Activated CD8-positive, alpha-beta memory T cell treated with anti-CD3 and anti-CD28 coated beads for 4 hours (primary cell): ENCODE measurements around the gene HUNK.

Experiments used
- DNase-seq, 2 donors: peaks; one replicate each; pipeline ENCODE4 v3.0.0-alpha.2; 2020; ENCODE audit warnings: low read depth in 2 of 2

The HUNK gene

GRCh38 chr21:31952828-31953227 is 80.0 kb downstream of the HUNK start:
- no peak for DNase-seq

- DNase-seq, result no peak
Observed at GRCh38 chr21:31957631-31958030, 84.8 kb downstream of the HUNK start.

- no peak for DNase-seq
Observed at GRCh38 chr21:31959881-31960280, 87.1 kb downstream of the HUNK start.

GRCh38 chr21:31961027-31961426 is 88.2 kb downstream of the HUNK start:
- DNase-seq, result no peak

GRCh38 chr21:31961704-31962103 is 88.9 kb downstream of the HUNK start:
- DNase-seq, result no peak

GRCh38 chr21:31964692-31965091 is 91.9 kb downstream of the HUNK start:
- DNase-seq, result no peak

- DNase-seq, result no peak
Observed at GRCh38 chr21:31967334-31967733, 94.5 kb downstream of the HUNK start.

GRCh38 chr21:31972622-31973021 is 99.8 kb downstream of the HUNK start:
- no peak for DNase-seq

GRCh38 chr21:31973402-31973944 is 100.7 kb downstream of the HUNK start:
- DNase-seq, result no peak

- no peak for DNase-seq
Observed at GRCh38 chr21:31974454-31974985, 101.7 kb downstream of the HUNK start.

- no peak for DNase-seq
Observed at GRCh38 chr21:31975491-31975890, 102.7 kb downstream of the HUNK start.

- no peak for DNase-seq
Observed at GRCh38 chr21:31977816-31978215, 105.0 kb downstream of the HUNK start.

- DNase-seq, result no peak
Observed at GRCh38 chr21:31983120-31983519, 110.3 kb downstream of the HUNK start.

- no peak for DNase-seq
Observed at GRCh38 chr21:31983554-31983953, 110.7 kb downstream of the HUNK start.

- DNase-seq, result no peak
Observed at GRCh38 chr21:31985398-31985797, 112.6 kb downstream of the HUNK start.

- no peak for DNase-seq
Observed at GRCh38 chr21:31986035-31986856, 113.4 kb downstream of the HUNK start.

- DNase-seq, result no peak
Observed at GRCh38 chr21:31987696-31988095, 114.9 kb downstream of the HUNK start.

GRCh38 chr21:31988492-31989290 is 115.9 kb downstream of the HUNK start:
- DNase-seq, result no peak

- no peak for DNase-seq
Observed at GRCh38 chr21:31991356-31992331, 118.8 kb downstream of the HUNK start.

GRCh38 chr21:31992391-31992790 is 119.6 kb downstream of the HUNK start:
- DNase-seq, result no peak
